ENCODE data around the gene NPC1L1.

GRCh38 chr7:44557485-44557884 is 16.4 kb upstream of the NPC1L1 start:
- no peak for TF ChIP-seq CTCF (IDR thresholded peaks at IDR 0.05)
- no peak for TF ChIP-seq POLR2A (IDR thresholded peaks at IDR 0.05)
